ENCODE measurements around the gene PDHB. TPM values are rescaled to one million over a fixed set of nuclear protein-coding genes. Genes with fewer than 3 reads are reported as not detected.

The PDHB gene
- total and polyA plus RNA-seq, 2 donors = 74.4 to 86.0 TPM

GRCh38 chr3:58398669-58399333 lies 34.8 kb downstream of the PDHB start:
- H3K27ac ChIP-seq (ENCODE audit: low read depth in 1 of 2, low read length in 1 of 2) = no peak overlapping the region
- no peaks in the 10 kb centered on the region for H3K27me3 ChIP-seq (ENCODE audit: control insufficient read depth in 2 of 2, insufficient read depth in 1 of 2, low read length in 1 of 2)
- WGBS = 98% methylated on average over 9 of the region's 9 CpGs
- no peaks in the 10 kb centered on the region for H3K9me3 ChIP-seq (ENCODE audit: control insufficient read depth in 2 of 2, insufficient read depth in 1 of 2, low read length in 1 of 2)
- H3K4me1 ChIP-seq (ENCODE audit: control insufficient read depth in 2 of 2, insufficient read depth in 2 of 2, low read length in 2 of 2) = no peaks in the 10 kb centered on the region
- H3K4me3 ChIP-seq (ENCODE audit: low read length in 2 of 2) = no peak overlapping the region
- peaks cover 14 to 33% of the 10 kb centered on the region in 2 donors for H3K36me3 ChIP-seq (ENCODE audit: control insufficient read depth in 2 of 2, insufficient read depth in 2 of 2, low read length in 1 of 2)
- no peak for DNase-seq (ENCODE audit: low read depth in 6 of 9, low spot score in 9 of 9)

DNA sequence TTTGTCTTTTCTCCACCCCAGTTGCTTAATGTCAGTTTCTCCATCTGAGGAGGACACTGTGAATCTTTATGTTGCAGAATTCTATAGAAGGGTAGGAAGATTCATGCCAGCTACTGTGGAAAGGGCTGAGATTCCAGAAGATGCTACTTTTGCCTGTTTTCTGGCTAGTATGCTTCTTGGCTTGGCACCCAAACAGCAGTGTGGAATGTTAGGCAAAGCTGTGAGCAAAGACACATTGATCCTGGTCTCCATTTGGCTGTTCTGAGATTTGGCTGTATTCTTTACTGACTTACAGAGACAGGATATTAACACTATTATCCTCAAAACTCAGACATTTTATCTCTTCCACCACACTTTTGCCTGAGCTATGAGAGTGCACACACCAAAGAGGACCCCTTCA lies 39.3 kb downstream of the PDHB start:
- H3K4me3 ChIP-seq (ENCODE audit: low read length in 2 of 2) = no peak overlapping the region
- DNase-seq (ENCODE audit: low read depth in 6 of 9, low spot score in 9 of 9) = no peak
- H3K36me3 ChIP-seq (ENCODE audit: control insufficient read depth in 2 of 2, insufficient read depth in 2 of 2, low read length in 1 of 2) = peaks cover 9 to 25% of the 10 kb centered on the region in 2 donors
- H3K27ac ChIP-seq (ENCODE audit: low read depth in 1 of 2, low read length in 1 of 2) = no peak overlapping the region
- no peaks in the 10 kb centered on the region for H3K4me1 ChIP-seq (ENCODE audit: control insufficient read depth in 2 of 2, insufficient read depth in 2 of 2, low read length in 2 of 2)
- no peaks in the 10 kb centered on the region for H3K27me3 ChIP-seq (ENCODE audit: control insufficient read depth in 2 of 2, insufficient read depth in 1 of 2, low read length in 1 of 2)
- H3K9me3 ChIP-seq (ENCODE audit: control insufficient read depth in 2 of 2, insufficient read depth in 1 of 2, low read length in 1 of 2) = no peaks in the 10 kb centered on the region

DNA sequence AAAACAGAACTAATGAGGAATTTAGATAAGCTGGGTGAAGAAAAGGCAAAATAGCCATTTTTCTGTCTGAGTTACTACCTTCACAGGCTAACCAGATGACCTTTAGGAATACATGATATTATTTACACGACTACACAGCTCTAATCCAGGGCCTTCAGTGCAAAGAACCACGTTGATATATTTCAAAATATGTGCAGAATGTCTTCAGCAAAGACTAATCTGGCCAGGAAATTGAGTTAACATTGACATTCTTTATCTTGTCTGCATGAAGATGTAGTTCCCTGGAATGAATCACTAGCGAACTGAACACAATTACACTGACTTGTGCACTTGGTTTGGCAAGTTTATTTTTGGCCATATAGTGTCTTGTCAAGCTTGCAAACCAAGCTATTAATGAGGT lies 41.5 kb downstream of the PDHB start:
- Histone ChIP-seq H3K27ac (ENCODE audit: low read depth in 1 of 2, low read length in 1 of 2) (no peak overlapping the region), H3K9me3 (ENCODE audit: control insufficient read depth in 2 of 2, insufficient read depth in 1 of 2, low read length in 1 of 2) (no peaks in the 10 kb centered on the region), H3K27me3 (ENCODE audit: control insufficient read depth in 2 of 2, insufficient read depth in 1 of 2, low read length in 1 of 2) (no peaks in the 10 kb centered on the region), H3K4me3 (ENCODE audit: low read length in 2 of 2) (no peak overlapping the region), H3K4me1 (ENCODE audit: control insufficient read depth in 2 of 2, insufficient read depth in 2 of 2, low read length in 2 of 2) (no peaks in the 10 kb centered on the region), H3K36me3 (ENCODE audit: control insufficient read depth in 2 of 2, insufficient read depth in 2 of 2, low read length in 1 of 2) (peaks cover 2 to 18% of the 10 kb centered on the region in 2 donors)
- WGBS = 64% methylated on average over 3 of the region's 3 CpGs
- no peak for DNase-seq (ENCODE audit: low read depth in 6 of 9, low spot score in 9 of 9)

DNA sequence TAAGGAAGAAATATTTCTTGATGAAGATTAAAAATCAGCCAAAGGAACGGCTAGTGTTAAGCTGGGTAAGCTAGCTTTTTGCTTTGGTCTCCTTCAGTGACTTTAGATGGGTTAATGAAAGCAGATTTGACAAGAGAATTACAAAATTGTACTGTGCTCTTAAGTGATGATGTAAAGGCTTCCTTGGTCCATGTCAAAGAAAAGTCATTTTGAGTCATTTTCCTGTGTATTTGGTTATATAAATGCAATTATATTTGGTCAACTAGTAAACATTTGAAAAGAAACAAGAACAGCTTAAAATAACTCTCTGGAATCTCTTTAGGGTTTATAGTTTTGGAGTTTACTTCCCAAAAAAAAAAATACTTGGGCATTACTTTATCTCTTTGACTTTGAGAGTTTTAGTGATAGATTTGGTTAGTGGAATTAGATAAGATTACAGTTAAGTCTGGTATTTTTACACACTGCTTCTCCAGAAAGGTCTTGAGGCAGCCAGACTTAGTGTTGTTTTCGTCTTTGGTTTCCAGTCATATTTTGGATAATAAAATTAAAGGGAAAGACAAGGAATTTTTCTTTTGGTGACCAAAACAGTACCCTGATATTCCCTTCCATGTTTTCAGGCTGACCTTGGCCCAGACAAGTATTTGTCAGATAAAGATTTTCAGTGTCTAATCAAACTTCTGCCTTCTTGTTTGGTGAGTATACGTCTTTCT lies 42.3 kb downstream of the PDHB start:
- Histone ChIP-seq H3K27me3 (ENCODE audit: control insufficient read depth in 2 of 2, insufficient read depth in 1 of 2, low read length in 1 of 2) (no peaks in the 10 kb centered on the region), H3K27ac (ENCODE audit: low read depth in 1 of 2, low read length in 1 of 2) (no peak overlapping the region), H3K4me1 (ENCODE audit: control insufficient read depth in 2 of 2, insufficient read depth in 2 of 2, low read length in 2 of 2) (peaks cover 0 to 4% of the 10 kb centered on the region in 2 donors), H3K36me3 (ENCODE audit: control insufficient read depth in 2 of 2, insufficient read depth in 2 of 2, low read length in 1 of 2) (peaks cover 0 to 9% of the 10 kb centered on the region in 2 donors), H3K4me3 (ENCODE audit: low read length in 2 of 2) (no peak overlapping the region), H3K9me3 (ENCODE audit: control insufficient read depth in 2 of 2, insufficient read depth in 1 of 2, low read length in 1 of 2) (no peaks in the 10 kb centered on the region)
- WGBS = 97% methylated on average over 3 of the region's 3 CpGs
- DNase-seq (ENCODE audit: low read depth in 6 of 9, low spot score in 9 of 9) = no peak

GRCh38 chr3:58388550-58389091 lies 45.0 kb downstream of the PDHB start:
- H3K27ac ChIP-seq (ENCODE audit: low read depth in 1 of 2, low read length in 1 of 2) = no peak overlapping the region
- H3K4me1 ChIP-seq (ENCODE audit: control insufficient read depth in 2 of 2, insufficient read depth in 2 of 2, low read length in 2 of 2) = peaks cover 0 to 7% of the 10 kb centered on the region in 2 donors
- DNase-seq (ENCODE audit: low read depth in 6 of 9, low spot score in 9 of 9) = no peak
- H3K36me3 ChIP-seq (ENCODE audit: control insufficient read depth in 2 of 2, insufficient read depth in 2 of 2, low read length in 1 of 2) = peaks cover 0 to 3% of the 10 kb centered on the region in 2 donors
- no peaks in the 10 kb centered on the region for H3K27me3 ChIP-seq (ENCODE audit: control insufficient read depth in 2 of 2, insufficient read depth in 1 of 2, low read length in 1 of 2)
- no peak overlapping the region for H3K4me3 ChIP-seq (ENCODE audit: low read length in 2 of 2)
- H3K9me3 ChIP-seq (ENCODE audit: control insufficient read depth in 2 of 2, insufficient read depth in 1 of 2, low read length in 1 of 2) = no peaks in the 10 kb centered on the region

DNA sequence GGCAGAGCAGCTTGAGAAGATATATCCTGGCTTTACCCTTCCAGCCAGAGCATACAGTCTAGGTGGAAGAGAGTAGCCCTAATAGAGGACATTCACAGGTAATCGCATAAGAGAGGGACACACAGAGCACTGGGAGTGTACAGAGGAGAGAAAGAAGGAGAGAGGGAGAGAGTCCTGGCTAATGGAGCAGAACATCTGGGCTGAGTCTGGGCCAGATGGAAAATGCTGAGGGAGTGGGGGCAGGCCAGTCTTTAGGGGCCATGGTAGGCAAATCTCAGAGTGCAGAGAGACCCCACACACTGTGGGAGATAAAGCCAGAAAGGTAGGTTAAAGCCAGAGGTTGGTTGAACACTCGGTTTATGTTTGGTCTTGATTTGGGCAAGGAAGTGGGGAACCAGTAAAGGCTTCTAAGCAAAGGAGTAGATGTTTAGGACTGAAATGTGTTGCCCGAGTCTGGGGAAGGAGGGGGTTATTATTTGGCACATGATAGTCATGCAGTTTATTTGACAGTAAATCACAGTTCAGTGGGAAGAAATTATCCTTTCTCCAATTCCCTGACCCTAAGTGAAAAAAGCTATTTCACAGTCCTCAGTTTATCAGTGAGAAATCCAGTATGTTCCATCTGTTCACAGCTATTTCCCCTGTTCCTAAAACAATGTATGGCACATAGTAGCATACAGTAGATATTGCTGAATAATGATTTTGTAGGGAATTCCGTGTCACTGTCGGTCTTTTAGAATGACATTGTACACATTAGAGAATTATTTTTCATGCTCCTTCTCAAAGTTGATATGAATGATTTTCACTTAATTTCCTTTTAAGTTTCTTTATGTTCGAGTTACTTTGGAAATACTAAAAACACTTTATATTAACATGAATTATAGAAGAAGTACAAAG lies 45.7 kb downstream of the PDHB start:
- peaks cover 0 to 7% of the 10 kb centered on the region in 2 donors for H3K4me1 ChIP-seq (ENCODE audit: control insufficient read depth in 2 of 2, insufficient read depth in 2 of 2, low read length in 2 of 2)
- DNase-seq (ENCODE audit: low read depth in 6 of 9, low spot score in 9 of 9) = no peak

DNA sequence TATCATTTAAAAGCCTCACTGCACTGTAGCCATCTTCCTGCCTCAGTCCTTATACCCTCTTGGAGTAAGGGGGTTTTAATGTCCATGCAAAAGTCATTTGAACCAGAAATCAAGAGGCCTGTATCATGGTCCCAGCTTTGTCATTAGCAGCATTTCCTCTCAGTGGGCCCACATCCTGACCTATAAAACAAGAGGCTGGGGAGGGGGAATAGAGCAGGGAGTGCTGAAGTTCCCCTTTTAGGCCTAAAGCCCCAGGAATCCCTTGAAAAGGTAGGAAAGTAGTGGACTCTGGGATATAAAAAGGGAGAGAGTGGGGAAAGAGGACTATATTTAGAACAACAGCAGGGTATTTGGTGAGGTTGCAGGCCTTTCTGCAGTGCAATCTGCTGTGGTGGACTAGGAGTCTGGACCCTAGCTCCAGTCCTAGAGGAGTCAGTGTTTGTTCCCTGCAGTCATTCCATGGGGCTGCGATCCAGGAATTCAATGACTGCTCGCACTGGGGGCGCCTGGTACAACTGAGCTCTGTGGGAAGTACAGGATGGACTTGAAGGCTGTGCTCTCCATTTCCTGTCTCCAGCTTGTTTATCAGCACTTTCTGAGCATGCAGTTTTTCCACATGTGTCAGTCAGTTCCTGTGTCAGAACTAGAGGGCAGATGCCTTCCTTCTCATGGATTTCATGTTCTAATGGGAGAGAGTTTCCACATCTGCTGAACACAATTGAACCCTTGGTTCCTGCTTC lies 46.8 kb downstream of the PDHB start:
- H3K4me3 ChIP-seq (ENCODE audit: low read length in 2 of 2) = no peak overlapping the region
- no peaks in the 10 kb centered on the region for H3K9me3 ChIP-seq (ENCODE audit: control insufficient read depth in 2 of 2, insufficient read depth in 1 of 2, low read length in 1 of 2)
- H3K36me3 ChIP-seq (ENCODE audit: control insufficient read depth in 2 of 2, insufficient read depth in 2 of 2, low read length in 1 of 2) = peaks cover 0 to 7% of the 10 kb centered on the region in 2 donors
- DNase-seq (ENCODE audit: low read depth in 6 of 9, low spot score in 9 of 9) = no peak
- H3K4me1 ChIP-seq (ENCODE audit: control insufficient read depth in 2 of 2, insufficient read depth in 2 of 2, low read length in 2 of 2) = peaks cover 0 to 7% of the 10 kb centered on the region in 2 donors
- WGBS = 91% methylated on average over 3 of the region's 3 CpGs
- H3K27me3 ChIP-seq (ENCODE audit: control insufficient read depth in 2 of 2, insufficient read depth in 1 of 2, low read length in 1 of 2) = no peaks in the 10 kb centered on the region
- no peak overlapping the region for H3K27ac ChIP-seq (ENCODE audit: low read depth in 1 of 2, low read length in 1 of 2)

More for the DNA sequence above, 45.7 kb downstream of the PDHB start:
- Histone ChIP-seq H3K36me3 (ENCODE audit: control insufficient read depth in 2 of 2, insufficient read depth in 2 of 2, low read length in 1 of 2) (peaks cover 0 to 7% of the 10 kb centered on the region in 2 donors), H3K9me3 (ENCODE audit: control insufficient read depth in 2 of 2, insufficient read depth in 1 of 2, low read length in 1 of 2) (no peaks in the 10 kb centered on the region), H3K27me3 (ENCODE audit: control insufficient read depth in 2 of 2, insufficient read depth in 1 of 2, low read length in 1 of 2) (no peaks in the 10 kb centered on the region), H3K27ac (ENCODE audit: low read depth in 1 of 2, low read length in 1 of 2) (no peak overlapping the region), H3K4me3 (ENCODE audit: low read length in 2 of 2) (no peak overlapping the region)
- WGBS = 96% methylated on average over 6 of the region's 6 CpGs

- Histone ChIP-seq H3K27me3 (ENCODE audit: control insufficient read depth in 2 of 2, insufficient read depth in 1 of 2, low read length in 1 of 2) (no peaks in the 10 kb centered on the region), H3K27ac (ENCODE audit: low read depth in 1 of 2, low read length in 1 of 2) (no peak overlapping the region), H3K4me3 (ENCODE audit: low read length in 2 of 2) (no peak overlapping the region), H3K9me3 (ENCODE audit: control insufficient read depth in 2 of 2, insufficient read depth in 1 of 2, low read length in 1 of 2) (no peaks in the 10 kb centered on the region), H3K4me1 (ENCODE audit: control insufficient read depth in 2 of 2, insufficient read depth in 2 of 2, low read length in 2 of 2) (peaks cover 0 to 7% of the 10 kb centered on the region in 2 donors), H3K36me3 (ENCODE audit: control insufficient read depth in 2 of 2, insufficient read depth in 2 of 2, low read length in 1 of 2) (peaks cover 0 to 4% of the 10 kb centered on the region in 2 donors)
- 93% methylated on average over 3 of the region's 3 CpGs for WGBS
- no peak for DNase-seq (ENCODE audit: low read depth in 6 of 9, low spot score in 9 of 9)
Observed at GRCh38 chr3:58384381-58385090, 49.1 kb downstream of the PDHB start.

Measured in thymus (tissue), 11 donors.